Stomach (tissue), 4 donors: ENCODE measurements around the gene SLC18B1.

Experiments used
- CTCF ChIP-seq, 7 experiments: fragments of 450-650 bp in 4 of 7; fragments of 200-600 bp in 3 of 7; sonication (generic) in 3 of 7; IDR thresholded peaks; one replicate each; pipeline ENCODE4 v1.5.1; 2016 to 2019; ENCODE audit warnings: antibody characterized with exemption in 7 of 7, control low read depth in 2 of 7, mild to moderate bottlenecking in 1 of 7
- POLR2A ChIP-seq, 4 donors: fragments of 450-650 bp; IDR thresholded peaks; one replicate each; pipeline ENCODE4 v1.6.1; 2016; ENCODE audit warnings: antibody characterized with exemption in 4 of 4, control low read depth in 2 of 4, mild to moderate bottlenecking in 1 of 4, moderate library complexity in 1 of 4

DNA sequence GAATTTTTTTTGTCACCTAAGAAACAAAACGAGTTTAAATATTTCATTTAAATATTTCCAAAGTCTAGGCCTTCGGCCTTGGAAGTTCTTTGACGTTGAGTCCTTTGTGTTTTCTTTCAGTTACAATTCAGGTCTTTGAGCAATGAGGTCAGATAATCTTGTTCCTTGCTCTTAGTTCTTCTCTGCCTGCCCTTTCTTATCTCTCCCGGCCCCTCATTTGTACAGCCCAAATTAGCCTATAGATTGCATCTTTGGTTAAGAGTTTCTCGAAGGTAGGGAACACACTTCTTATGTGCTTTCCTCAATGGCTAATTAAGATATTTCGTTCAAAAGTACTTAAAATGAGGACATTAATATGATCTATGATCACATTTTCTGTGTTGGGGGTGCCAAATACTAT, 34.5 kb upstream of the SLC18B1 start:
- TF ChIP-seq CTCF (IDR thresholded peaks at IDR 0.05), result no peak
- no peak for TF ChIP-seq POLR2A (IDR thresholded peaks at IDR 0.05)
